SK-N-SH treated with all-trans-retinoic acid at 6 μM for 48 hours (cell line): ENCODE data around the gene MEIS1.

Experiments
- ESRRG ChIP-seq: fragments of 250-450 bp; sonication (Bioruptor Pico); IDR thresholded peaks from 2 replicates; pipeline ENCODE4 v1.6.1; 2021; ENCODE audit warnings: mild to moderate bottlenecking
- OSR1 ChIP-seq: fragments of 250-450 bp; sonication (Bioruptor Pico); IDR thresholded peaks from 2 replicates; pipeline ENCODE4 v1.8.0; 2022; ENCODE audit warnings: moderate library complexity, mild to moderate bottlenecking, inconsistent platforms
- SNAI2 ChIP-seq: fragments of 250-450 bp; sonication (Bioruptor Pico); IDR thresholded peaks from 2 replicates; pipeline ENCODE4 v1.5.0; 2020; ENCODE audit warnings: mild to moderate bottlenecking, moderate library complexity
- ZNF70 ChIP-seq: fragments of 450-650 bp; formaldehyde crosslinking; IDR thresholded peaks from 2 replicates; pipeline ENCODE4 v1.5.0; 2020; ENCODE audit warnings: mild to moderate bottlenecking, moderate library complexity
- TF ChIP-seq, protein P1 (sequence below): fragments of 250-450 bp; sonication (Bioruptor Pico); IDR thresholded peaks from 2 replicates; pipeline ENCODE4 v1.5.1; 2020; ENCODE audit warnings: low read depth, mild to moderate bottlenecking, moderate library complexity
- TF ChIP-seq, protein P2 (sequence below): fragments of 250-450 bp; sonication (Bioruptor Pico); IDR thresholded peaks from 2 replicates; pipeline ENCODE4 v1.5.1; 2021; ENCODE audit warnings: mild to moderate bottlenecking, moderate library complexity

DNA sequence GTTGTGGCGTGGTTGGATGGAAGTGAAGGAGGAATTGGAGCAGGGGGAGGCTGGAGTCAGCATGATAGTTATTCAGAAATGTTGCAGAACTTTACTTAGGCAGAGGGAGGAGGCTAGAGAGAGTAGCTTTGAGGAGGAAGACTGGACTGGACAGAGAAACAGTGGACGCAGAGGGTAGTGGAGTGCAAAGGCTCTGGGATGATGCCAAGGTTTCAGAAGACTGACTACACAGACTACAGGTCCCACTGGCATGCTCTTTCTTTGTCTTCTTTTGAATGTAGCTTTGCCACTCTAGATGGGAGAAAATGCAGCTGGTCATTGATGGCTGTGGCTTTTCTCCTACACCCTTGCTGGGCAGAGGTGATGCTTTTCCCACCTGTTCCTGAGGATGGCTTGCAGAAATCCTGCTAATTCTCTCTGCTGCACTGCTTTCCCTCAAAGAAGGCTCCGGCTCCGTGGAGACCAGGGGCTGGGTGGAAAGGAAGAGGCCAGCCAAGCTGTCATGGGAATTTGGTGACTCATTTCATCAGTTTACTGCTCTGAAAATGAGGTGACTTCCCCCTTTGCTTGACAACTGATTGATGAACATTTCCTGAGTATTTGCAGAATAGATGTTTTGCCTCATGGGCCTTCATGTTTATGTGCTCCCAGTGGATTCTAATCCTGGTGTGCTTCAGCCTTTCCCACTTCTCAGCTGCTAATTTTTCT lies 42.4 kb downstream of the MEIS1 start:
- TF ChIP-seq ZNF70 (CRISPR knock-in tag) (no peak), ESRRG (CRISPR knock-in tag) (no peak), OSR1 (no peak), SNAI2 (CRISPR knock-in tag) (no peak)
- TF ChIP-seq, protein P1, sequence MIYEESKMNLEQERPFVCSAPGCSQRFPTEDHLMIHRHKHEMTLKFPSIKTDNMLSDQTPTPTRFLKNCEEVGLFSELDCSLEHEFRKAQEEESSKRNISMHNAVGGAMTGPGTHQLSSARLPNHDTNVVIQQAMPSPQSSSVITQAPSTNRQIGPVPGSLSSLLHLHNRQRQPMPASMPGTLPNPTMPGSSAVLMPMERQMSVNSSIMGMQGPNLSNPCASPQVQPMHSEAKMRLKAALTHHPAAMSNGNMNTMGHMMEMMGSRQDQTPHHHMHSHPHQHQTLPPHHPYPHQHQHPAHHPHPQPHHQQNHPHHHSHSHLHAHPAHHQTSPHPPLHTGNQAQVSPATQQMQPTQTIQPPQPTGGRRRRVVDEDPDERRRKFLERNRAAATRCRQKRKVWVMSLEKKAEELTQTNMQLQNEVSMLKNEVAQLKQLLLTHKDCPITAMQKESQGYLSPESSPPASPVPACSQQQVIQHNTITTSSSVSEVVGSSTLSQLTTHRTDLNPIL (CRISPR knock-in tag), result no peak
- TF ChIP-seq, protein P2, sequence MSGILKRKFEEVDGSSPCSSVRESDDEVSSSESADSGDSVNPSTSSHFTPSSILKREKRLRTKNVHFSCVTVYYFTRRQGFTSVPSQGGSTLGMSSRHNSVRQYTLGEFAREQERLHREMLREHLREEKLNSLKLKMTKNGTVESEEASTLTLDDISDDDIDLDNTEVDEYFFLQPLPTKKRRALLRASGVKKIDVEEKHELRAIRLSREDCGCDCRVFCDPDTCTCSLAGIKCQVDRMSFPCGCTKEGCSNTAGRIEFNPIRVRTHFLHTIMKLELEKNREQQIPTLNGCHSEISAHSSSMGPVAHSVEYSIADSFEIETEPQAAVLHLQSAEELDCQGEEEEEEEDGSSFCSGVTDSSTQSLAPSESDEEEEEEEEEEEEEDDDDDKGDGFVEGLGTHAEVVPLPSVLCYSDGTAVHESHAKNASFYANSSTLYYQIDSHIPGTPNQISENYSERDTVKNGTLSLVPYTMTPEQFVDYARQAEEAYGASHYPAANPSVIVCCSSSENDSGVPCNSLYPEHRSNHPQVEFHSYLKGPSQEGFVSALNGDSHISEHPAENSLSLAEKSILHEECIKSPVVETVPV (CRISPR knock-in tag), result no peak
